Inflammatory macrophage treated with lipopolysaccharide for 4 hours (primary cell): ENCODE data around the gene DIS3L2.
"Not testable (repeated sequence)": the region's sequence is repeated elsewhere in the genome, so short reads cannot be mapped to it uniquely, and the experiment has no call there.

Experiments used
- DNase-seq: peaks from one replicate; pipeline ENCODE4 v3.0.0-alpha.2; 2020

The DIS3L2 gene

DNA sequence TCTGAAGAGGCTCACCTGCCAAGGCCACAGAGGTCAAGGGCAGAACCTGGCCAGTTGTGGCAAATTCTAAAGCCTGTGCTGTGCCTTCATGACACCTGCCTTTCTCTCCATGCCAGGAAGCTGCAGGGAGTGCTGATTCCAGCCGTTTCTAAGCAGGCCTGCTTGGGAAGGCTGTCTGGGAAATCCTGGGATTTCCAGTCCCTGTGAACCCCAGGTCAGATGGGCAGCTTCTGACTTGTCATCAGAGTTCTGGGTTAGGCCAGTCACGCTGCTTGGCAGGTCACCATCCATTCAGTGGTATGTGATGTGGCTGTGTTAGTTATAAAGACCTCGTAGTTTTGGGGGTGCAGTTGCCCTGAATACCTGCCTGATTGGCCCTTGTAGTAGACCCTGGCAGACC is 346.3 kb downstream of the DIS3L2 start:
- DNase-seq: no peak

GRCh38 chr2:232308986-232309385 is 347.5 kb downstream of the DIS3L2 start:
- DNase-seq: no peak

- DNase-seq: no peak
These were observed 348.1 kb downstream of the DIS3L2 start for GRCh38 chr2:232309592-232309991.

GRCh38 chr2:232310121-232310520 is 348.6 kb downstream of the DIS3L2 start:
- no peak for DNase-seq

DNA sequence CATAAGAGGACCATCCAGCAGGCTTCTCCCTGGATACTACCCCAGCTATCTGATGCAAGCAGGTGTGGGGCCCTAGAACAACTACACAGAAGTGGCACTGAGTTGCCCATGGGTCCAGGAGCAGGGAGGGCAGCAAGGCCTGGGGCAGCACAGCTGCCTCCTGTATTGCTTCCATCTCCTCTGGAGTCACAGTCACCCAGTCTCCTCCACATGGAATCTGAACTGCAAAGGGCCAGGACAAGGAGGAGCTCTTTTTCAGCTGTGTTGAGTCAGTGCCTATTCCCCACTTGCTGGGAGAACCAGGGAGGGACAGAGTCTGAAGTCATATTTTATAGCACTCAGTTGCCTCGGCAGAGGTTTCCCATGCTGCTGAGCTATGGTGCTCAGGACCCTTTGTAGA is 349.2 kb downstream of the DIS3L2 start:
- DNase-seq: no peak

DNA sequence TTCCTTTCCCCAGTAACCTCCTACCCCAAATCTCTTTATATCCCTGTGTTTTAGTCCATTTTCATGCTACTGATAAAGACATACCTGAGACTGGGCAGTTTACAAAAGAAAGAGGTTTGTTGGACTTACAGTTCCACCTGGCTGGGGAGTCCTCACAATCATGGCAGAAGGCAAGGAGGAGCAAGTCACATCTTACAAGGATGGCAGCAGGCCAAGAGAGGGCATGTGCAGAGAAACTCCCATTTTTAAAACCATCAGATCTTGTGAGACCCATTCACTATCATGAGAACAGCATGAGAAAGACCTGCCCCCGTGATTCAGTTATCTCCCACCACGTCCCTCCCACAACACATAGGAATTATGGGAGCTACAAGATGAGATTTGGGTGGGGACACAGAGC is 352.1 kb downstream of the DIS3L2 start:
- DNase-seq: not testable (repeated sequence)

DNA sequence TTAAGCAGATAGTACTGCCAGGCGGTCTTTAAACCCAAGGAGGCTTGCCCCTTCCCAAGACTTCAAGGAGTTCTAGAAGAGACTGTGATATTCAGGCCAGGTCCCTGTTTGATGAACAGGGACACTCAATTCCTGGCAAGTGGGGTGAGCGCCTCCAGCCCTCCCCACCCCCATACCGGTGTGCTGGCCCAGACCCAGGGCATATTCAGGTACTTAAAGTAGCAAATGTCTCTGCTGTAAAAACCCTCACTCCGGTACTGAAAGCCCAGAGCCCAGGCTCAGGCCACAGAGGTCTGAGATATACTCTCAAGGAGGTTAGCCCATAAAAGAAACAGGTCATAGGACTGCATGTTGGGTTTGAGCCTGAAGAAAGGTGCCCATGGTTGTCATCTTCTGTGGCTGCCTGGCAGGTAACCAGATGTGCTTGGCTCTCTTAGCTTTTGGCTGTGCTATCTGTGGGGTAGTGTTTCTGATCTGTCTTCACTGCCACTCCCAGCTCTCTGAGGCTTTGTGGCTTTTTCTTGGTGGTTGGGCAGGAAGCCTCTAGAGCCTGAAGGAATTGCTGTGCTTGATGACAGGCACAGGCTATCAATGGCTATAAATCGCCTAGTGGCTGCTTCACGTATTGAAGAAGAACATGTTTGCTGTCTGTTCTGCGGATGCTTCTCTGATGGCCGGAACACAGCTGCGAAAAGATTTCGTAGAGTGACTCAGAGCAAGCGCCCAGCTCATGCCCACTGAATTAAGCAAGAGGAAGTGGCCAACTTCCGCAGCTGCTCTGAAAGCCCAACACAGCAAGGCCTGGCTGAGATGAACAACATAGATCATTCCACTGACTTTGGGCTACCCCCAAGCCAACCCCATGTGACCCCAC is 353.8 kb downstream of the DIS3L2 start:
- DNase-seq: peak; percentile 93

- no peak for DNase-seq
These were observed 354.4 kb downstream of the DIS3L2 start for GRCh38 chr2:232315923-232316299.

GRCh38 chr2:232316461-232317330 is 355.2 kb downstream of the DIS3L2 start:
- peak; percentile 17 for DNase-seq

DNA sequence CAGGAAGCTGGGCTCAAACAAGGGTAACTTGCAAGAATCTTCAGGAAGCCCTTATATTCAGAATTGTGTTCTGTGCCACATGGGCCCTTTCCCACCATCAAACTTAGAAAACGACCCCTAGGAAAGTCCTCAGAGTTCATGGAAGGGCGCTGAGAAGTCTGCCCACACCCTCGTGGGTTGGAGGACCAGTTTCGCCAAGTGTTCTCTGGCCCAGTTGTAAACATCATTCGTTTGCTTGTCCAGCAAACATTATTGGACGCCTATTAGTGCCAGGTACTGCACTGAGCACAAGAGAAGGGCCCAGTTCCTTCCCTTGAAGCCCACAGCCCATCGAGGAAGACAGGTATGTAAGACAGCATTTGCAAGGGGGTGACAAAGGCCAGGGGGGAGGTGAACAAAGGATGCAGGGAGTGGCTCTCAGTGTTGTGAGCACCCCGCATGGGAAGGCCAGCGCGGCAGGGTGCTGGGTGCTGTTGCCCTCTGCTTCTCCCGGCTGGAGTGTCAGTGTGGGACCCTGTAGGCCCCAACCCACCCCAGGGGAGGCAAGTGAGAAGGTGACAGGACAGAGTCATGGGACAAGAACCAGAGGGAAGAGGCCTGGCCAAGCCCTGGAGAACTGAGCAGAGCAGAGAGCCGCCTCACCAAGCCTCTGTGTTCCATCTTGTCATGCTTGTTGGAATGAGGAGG is 356.8 kb downstream of the DIS3L2 start:
- no peak for DNase-seq

DNA sequence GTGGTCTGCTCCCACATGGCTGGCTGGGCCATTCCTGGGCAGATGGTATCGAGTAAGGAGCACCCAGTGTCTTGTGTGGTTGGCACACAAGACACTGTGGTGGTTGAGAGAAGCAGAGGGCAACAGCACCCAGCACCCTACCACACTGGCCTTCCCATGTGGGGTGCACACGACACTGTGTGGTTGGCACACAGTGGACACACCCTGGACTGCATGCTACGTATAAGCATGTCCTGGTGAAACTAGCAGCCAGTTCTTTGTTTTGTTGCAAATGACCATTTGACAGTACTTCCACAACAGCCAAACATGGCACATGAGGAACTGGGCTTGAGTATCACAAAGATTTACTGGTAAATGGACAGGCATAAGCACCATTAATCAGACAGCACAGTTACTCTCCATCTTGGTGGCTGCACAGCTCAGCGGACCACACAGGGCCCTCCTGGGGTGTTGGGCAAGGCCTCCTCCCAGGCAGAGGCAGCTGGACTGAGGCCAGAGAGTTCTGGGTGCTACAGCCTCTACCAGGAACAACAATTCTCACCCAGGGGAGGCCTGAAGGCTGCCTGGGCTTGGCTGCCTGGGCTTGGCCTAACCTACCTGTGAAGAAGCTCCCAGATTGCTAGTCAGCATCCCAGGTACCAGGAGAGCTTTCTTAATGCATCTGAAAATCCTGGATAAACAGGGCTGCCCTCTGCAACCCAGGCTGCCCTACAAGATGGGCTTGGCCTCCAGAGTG is 357.7 kb downstream of the DIS3L2 start:
- peak; percentile 51 for DNase-seq

GRCh38 chr2:232319803-232320442 is 358.4 kb downstream of the DIS3L2 start:
- no peak for DNase-seq

GRCh38 chr2:232320443-232320803 is 358.9 kb downstream of the DIS3L2 start:
- DNase-seq: no peak

DNA sequence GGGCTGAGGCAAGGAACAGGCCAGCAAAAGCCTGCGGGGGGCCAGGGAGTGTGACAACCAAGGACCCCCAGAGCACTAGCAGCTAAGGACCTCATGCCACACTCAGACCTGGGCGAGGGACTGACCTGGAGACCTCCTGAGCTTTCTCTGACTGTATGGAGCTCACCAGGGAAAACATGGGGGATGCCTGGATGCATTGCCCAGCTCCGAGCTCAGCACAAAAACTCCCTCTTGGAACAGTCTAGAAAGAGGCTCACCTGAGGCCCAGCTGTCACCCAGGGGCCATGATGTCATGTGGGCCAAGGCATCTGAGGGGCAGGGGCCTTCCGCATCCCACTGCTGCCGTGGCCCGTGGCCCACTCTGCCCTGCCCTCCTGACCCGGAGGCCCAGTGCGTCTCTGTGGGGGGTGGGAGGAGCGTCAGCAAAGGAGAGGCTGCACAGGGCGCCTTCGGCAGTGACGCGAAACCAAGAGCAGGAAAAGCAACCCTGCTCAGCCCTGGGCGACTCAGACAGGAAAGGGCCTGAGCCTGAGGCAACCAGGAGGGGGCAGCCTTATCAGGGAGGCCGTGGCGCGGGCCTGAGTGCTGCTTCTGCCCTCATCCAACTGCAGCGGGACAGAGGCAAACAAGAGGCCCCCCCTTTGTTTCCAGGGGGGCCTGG is 359.8 kb downstream of the DIS3L2 start:
- DNase-seq: no peak

DNA sequence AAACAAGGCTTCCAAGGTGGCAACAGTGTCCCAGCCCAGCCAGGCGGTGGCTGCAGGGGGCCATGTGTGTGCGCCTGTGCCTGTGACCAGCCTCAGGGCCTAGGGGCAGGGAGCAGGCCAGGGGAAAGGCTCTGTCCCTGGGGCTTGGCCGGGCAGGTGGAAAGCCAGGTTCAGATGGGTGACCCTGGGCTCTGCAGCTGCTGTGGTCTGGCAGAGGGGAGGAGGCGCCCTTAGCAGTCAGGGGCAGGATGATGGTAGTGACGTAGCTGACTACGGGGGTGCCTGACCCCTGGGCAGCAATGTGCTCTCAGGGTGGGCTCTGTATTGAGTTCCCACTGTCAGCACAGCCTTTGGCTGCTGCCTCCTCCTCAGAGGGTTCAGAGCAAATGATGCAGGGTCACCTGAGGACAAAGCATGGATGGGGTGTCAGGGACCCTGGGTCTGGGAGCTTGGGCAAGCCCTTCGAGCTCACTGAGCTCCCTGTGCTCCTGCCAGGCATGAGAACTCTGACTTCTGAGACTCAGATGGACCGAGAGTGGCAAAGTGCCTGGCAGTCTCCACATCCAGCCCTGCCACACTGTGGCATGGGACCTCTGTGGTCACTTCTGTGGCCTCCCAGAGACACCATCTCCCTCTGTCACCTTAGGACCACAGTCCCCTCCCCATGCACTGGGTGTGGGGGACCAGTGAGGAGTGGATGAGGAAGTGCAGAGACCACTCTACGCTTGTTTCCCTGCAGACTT is 360.5 kb downstream of the DIS3L2 start:
- no peak for DNase-seq

DNA sequence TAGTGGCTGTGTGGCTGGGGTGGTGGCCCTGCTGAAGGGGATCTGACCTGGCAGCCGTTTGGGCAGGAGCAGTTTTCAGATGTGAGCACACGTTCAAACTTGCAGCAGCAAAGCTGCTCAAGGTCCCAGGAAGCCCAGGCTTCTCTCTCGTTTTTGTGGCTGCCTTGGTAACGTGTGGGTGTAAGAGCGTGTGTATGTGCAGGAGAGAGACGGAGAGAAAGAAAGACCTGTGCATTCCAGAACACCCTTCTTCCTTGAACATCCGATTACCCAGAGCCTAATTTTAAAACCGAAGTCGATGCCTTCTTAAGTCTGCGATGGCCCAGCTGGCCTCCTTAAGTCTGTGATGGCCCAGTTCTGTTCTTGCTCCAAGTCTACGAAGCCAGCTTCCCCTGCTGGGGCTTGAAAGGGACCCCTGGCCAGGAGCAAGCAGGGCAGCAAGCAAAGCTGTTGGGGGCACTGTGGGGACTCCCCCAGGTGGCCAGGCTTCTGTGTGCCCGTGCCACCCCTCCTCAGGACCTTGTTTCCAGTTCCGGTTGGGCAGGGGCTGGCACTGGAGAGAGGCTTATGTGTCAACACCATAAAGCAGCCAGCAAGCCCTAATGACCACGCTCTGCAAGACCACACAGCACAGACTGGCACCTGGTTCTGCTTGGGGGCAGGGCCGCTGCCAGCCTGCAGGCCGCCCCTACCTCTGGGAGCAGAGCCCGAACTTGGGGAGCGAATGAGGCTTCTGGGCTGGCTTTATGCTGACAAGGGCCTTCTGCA is 361.2 kb downstream of the DIS3L2 start:
- DNase-seq: no peak

DNA sequence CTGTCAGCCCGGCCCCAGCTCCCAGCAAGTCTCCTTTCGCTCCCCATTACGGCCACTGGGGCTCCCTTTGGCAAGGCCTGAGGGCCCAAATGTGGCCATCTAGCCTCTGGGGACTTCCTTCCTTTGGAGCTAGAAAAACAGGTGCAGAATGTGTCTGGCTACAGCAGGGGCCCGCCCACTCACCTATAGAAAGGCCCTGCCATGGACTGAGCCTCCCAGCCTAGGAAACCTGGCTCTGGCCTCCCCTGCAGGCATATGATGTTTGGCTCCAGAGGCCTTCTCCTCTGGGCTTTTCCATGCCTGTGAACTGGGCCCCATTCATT is 361.8 kb downstream of the DIS3L2 start:
- no peak for DNase-seq

DNA sequence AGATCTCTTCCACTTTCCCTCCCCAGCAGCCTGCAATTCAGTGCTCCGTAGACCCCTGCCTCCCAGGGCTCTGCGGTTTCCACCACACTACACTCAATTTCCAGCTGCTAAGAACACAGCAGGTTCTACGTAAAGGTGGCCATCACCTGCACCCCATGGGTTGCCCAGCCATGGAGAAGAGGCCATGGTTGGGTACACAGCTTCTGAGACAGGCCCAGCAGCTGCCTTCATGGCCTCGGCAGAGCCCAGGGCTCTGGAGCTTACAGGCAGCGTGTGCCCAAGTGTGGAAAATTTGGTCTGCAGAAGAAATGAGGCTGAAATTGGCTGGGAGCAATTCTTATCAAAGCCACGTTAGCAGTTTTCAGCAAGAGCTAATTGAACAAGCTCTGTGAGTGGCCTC is 362.5 kb downstream of the DIS3L2 start:
- DNase-seq: not testable (repeated sequence)

GRCh38 chr2:232324778-232325177 is 363.3 kb downstream of the DIS3L2 start:
- DNase-seq: no peak
